Activated naive CD8-positive, alpha-beta T cell treated with anti-CD3 and anti-CD28 coated beads, Interleukin-2, amount 10 ng/mL, durations not matched to agents 7 days and 5 days (primary cell): ENCODE measurements around the gene MYOC. TPM values are rescaled to one million over a fixed set of nuclear protein-coding genes. Genes with fewer than 3 reads are reported as not detected.

Experiments
- total RNA-seq, 2 experiments: library from RNA; stranded (reverse); gene quantifications; one replicate each; pipeline ENCODE4 v1.2.3, GENCODE V29; 2021

Gene MYOC
- total RNA-seq, 2 experiments from 2014 or later: not detected

Other genes starting within 250 kb of the MYOC start
- gene PRRC2C, start 167.2 kb downstream of the MYOC start, total RNA-seq: 100 to 1,000 TPM; 246 to 258 TPM
- under 1 TPM; 0.14 to 0.28 TPM for gene MYOCOS, start 30.4 kb downstream of the MYOC start, total RNA-seq
- 10 to 100 TPM; 17.5 to 20.8 TPM for gene VAMP4, start 89.4 kb upstream of the MYOC start, total RNA-seq
- gene METTL13, start 129.0 kb upstream of the MYOC start, total RNA-seq: 10 to 100 TPM; 36.9 to 38.7 TPM
- 1 to 10 TPM; 2.0 to 2.4 TPM for gene DNM3, start 188.8 kb upstream of the MYOC start, total RNA-seq